ENCODE measurements around the gene CSNK1A1.
A peak's percentile ranks its signal among the peaks of the same experiment; 100 is the strongest.

CSNK1A1 gene

GRCh38 chr5:149552553-149553160 lies 1.4 kb upstream of the CSNK1A1 start:
- Histone ChIP-seq H2BK5ac (ENCODE audit: low read length) (no peak overlapping the region), H3K36me3 (replicated peaks in 1 of 2; ENCODE audit: control insufficient read depth in 2 of 2, insufficient read depth in 2 of 2, low read length in 2 of 2) (peaks cover 0 to 26% of the 10 kb centered on the region in 2 donors), H3K4me2 (ENCODE audit: insufficient read depth, low read length, poor library complexity, severe bottlenecking) (no peak overlapping the region), H3K9ac (ENCODE audit: low read depth, low read length, poor library complexity) (no peak overlapping the region), H2BK15ac (ENCODE audit: low read length) (no peak overlapping the region), H3K4me1 (ENCODE audit: control insufficient read depth in 2 of 2, insufficient read depth in 1 of 2, low read depth in 1 of 2, low read length in 2 of 2) (no peaks in the 10 kb centered on the region), H4K8ac (ENCODE audit: low read depth, low read length) (no peak overlapping the region), H3K4ac (ENCODE audit: low read length) (no peak overlapping the region), H2BK120ac (ENCODE audit: low read depth, low read length) (no peak overlapping the region), H3K23ac (ENCODE audit: low read depth, low read length, poor library complexity) (no peak overlapping the region), H2BK12ac (ENCODE audit: low read length) (no peak overlapping the region), H2AK5ac (ENCODE audit: low read depth, low read length) (no peak overlapping the region), H3K9me3 (replicated peaks in 1 of 2; ENCODE audit: control insufficient read depth in 2 of 2, insufficient read depth in 1 of 2, low read depth in 1 of 2, low read length in 2 of 2) (no peaks in the 10 kb centered on the region), H4K91ac (ENCODE audit: low read depth, low read length, poor library complexity) (no peak overlapping the region), H3K14ac (ENCODE audit: low read length) (no peak overlapping the region), H3K27me3 (ENCODE audit: control insufficient read depth in 3 of 3, insufficient read depth in 3 of 3, low read depth in 1 of 3, low read length in 3 of 3) (no peaks in the 10 kb centered on the region), H3K79me1 (ENCODE audit: low read depth, low read length) (peaks cover 3% of the 10 kb centered on the region), H3K4me3 (ENCODE audit: low read length in 2 of 2) (no peak overlapping the region), H3K18ac (ENCODE audit: low read length) (no peak overlapping the region), H3K27ac (replicated peaks; ENCODE audit: low read length) (no peak overlapping the region), H2AFZ (ENCODE audit: low read length) (no peak overlapping the region)
- DNase-seq (ENCODE audit: low spot score) = no peak
- WGBS, 2 donors (ENCODE audit: extremely low coverage in 2 of 2, insufficient read length in 2 of 2, insufficient replicate concordance in 1 of 2) = no CpG with 5 or more reads among the region's 18 CpGs

GRCh38 chr5:149552038-149552494 lies 827 bp upstream of the CSNK1A1 start:
- Histone ChIP-seq H3K27ac (replicated peaks; ENCODE audit: low read length) (peak overlapping the region; percentile 92), H2BK5ac (ENCODE audit: low read length) (no peak overlapping the region), H3K14ac (ENCODE audit: low read length) (no peak overlapping the region), H4K91ac (ENCODE audit: low read depth, low read length, poor library complexity) (no peak overlapping the region), H2AFZ (ENCODE audit: low read length) (peak overlapping the region; percentile 99), H3K9ac (ENCODE audit: low read depth, low read length, poor library complexity) (no peak overlapping the region), H3K4me2 (ENCODE audit: insufficient read depth, low read length, poor library complexity, severe bottlenecking) (peak overlapping the region; percentile 34), H3K27me3 (ENCODE audit: control insufficient read depth in 3 of 3, insufficient read depth in 3 of 3, low read depth in 1 of 3, low read length in 3 of 3) (no peaks in the 10 kb centered on the region), H2AK5ac (ENCODE audit: low read depth, low read length) (no peak overlapping the region), H3K23ac (ENCODE audit: low read depth, low read length, poor library complexity) (no peak overlapping the region), H2BK120ac (ENCODE audit: low read depth, low read length) (no peak overlapping the region), H2BK15ac (ENCODE audit: low read length) (no peak overlapping the region), H3K4ac (ENCODE audit: low read length) (no peak overlapping the region), H3K4me1 (ENCODE audit: control insufficient read depth in 2 of 2, insufficient read depth in 1 of 2, low read depth in 1 of 2, low read length in 2 of 2) (no peaks in the 10 kb centered on the region), H2BK12ac (ENCODE audit: low read length) (no peak overlapping the region), H3K4me3 (ENCODE audit: low read length in 2 of 2) (peak overlapping the region; percentile 78 to 80), H3K18ac (ENCODE audit: low read length) (no peak overlapping the region), H4K8ac (ENCODE audit: low read depth, low read length) (no peak overlapping the region), H3K36me3 (replicated peaks in 1 of 2; ENCODE audit: control insufficient read depth in 2 of 2, insufficient read depth in 2 of 2, low read length in 2 of 2) (peaks cover 0 to 32% of the 10 kb centered on the region in 2 donors), H3K79me1 (ENCODE audit: low read depth, low read length) (peaks cover 3% of the 10 kb centered on the region), H3K9me3 (replicated peaks in 1 of 2; ENCODE audit: control insufficient read depth in 2 of 2, insufficient read depth in 1 of 2, low read depth in 1 of 2, low read length in 2 of 2) (no peaks in the 10 kb centered on the region)
- WGBS, 2 donors (ENCODE audit: extremely low coverage in 2 of 2, insufficient read length in 2 of 2, insufficient replicate concordance in 1 of 2) = no CpG with 5 or more reads among the region's 6 CpGs
- DNase-seq (ENCODE audit: low spot score) = no peak

GRCh38 chr5:149550594-149551226 lies 529 bp downstream of the CSNK1A1 start:
- no peak for DNase-seq (ENCODE audit: low spot score)
- peak overlapping the region; percentile 25 for H2BK120ac ChIP-seq (ENCODE audit: low read depth, low read length)
- H3K4ac ChIP-seq (ENCODE audit: low read length) = peak overlapping the region; percentile 85
- no peaks in the 10 kb centered on the region for H3K27me3 ChIP-seq (ENCODE audit: control insufficient read depth in 3 of 3, insufficient read depth in 3 of 3, low read depth in 1 of 3, low read length in 3 of 3)
- peak overlapping the region; percentile 98 for H2BK5ac ChIP-seq (ENCODE audit: low read length)
- H4K91ac ChIP-seq (ENCODE audit: low read depth, low read length, poor library complexity) = no peak overlapping the region
- H3K14ac ChIP-seq (ENCODE audit: low read length) = peak overlapping the region; percentile 99
- H4K8ac ChIP-seq (ENCODE audit: low read depth, low read length) = peak overlapping the region; percentile 96
- H2BK15ac ChIP-seq (ENCODE audit: low read length) = peak overlapping the region; percentile 96
- H2AFZ ChIP-seq (ENCODE audit: low read length) = peak overlapping the region; percentile 99
- H3K9me3 ChIP-seq (replicated peaks in 1 of 2; ENCODE audit: control insufficient read depth in 2 of 2, insufficient read depth in 1 of 2, low read depth in 1 of 2, low read length in 2 of 2) = no peaks in the 10 kb centered on the region
- H3K27ac ChIP-seq (replicated peaks; ENCODE audit: low read length) = peak overlapping the region; percentile 90
- WGBS, 2 donors (ENCODE audit: extremely low coverage in 2 of 2, insufficient read length in 2 of 2, insufficient replicate concordance in 1 of 2) = no CpG with 5 or more reads among the region's 40 CpGs
- H2AK5ac ChIP-seq (ENCODE audit: low read depth, low read length) = peak overlapping the region; percentile 91
- peak overlapping the region; percentile 98 for H3K18ac ChIP-seq (ENCODE audit: low read length)
- peak overlapping the region; percentile 99 for H3K9ac ChIP-seq (ENCODE audit: low read depth, low read length, poor library complexity)
- H3K4me2 ChIP-seq (ENCODE audit: insufficient read depth, low read length, poor library complexity, severe bottlenecking) = peak overlapping the region; percentile 75
- no peaks in the 10 kb centered on the region for H3K4me1 ChIP-seq (ENCODE audit: control insufficient read depth in 2 of 2, insufficient read depth in 1 of 2, low read depth in 1 of 2, low read length in 2 of 2)
- H3K36me3 ChIP-seq (replicated peaks in 1 of 2; ENCODE audit: control insufficient read depth in 2 of 2, insufficient read depth in 2 of 2, low read length in 2 of 2) = peaks cover under 1 to 46% of the 10 kb centered on the region in 2 donors
- no peak overlapping the region for H2BK12ac ChIP-seq (ENCODE audit: low read length)
- peak overlapping the region; percentile 91 for H3K23ac ChIP-seq (ENCODE audit: low read depth, low read length, poor library complexity)
- H3K4me3 ChIP-seq (ENCODE audit: low read length in 2 of 2) = peak overlapping the region; percentile 80 to 93
- peaks cover 3% of the 10 kb centered on the region for H3K79me1 ChIP-seq (ENCODE audit: low read depth, low read length)

- H3K4me2 ChIP-seq (ENCODE audit: insufficient read depth, low read length, poor library complexity, severe bottlenecking) = peak overlapping the region; percentile 75
- peak overlapping the region; percentile 82 for H3K27ac ChIP-seq (replicated peaks; ENCODE audit: low read length)
- no peak overlapping the region for H3K4ac ChIP-seq (ENCODE audit: low read length)
- H2BK5ac ChIP-seq (ENCODE audit: low read length) = no peak overlapping the region
- DNase-seq (ENCODE audit: low spot score) = no peak
- no peak overlapping the region for H3K23ac ChIP-seq (ENCODE audit: low read depth, low read length, poor library complexity)
- no peaks in the 10 kb centered on the region for H3K27me3 ChIP-seq (ENCODE audit: control insufficient read depth in 3 of 3, insufficient read depth in 3 of 3, low read depth in 1 of 3, low read length in 3 of 3)
- no peak overlapping the region for H2BK120ac ChIP-seq (ENCODE audit: low read depth, low read length)
- peaks cover 5 to 51% of the 10 kb centered on the region in 2 donors for H3K36me3 ChIP-seq (replicated peaks in 1 of 2; ENCODE audit: control insufficient read depth in 2 of 2, insufficient read depth in 2 of 2, low read length in 2 of 2)
- no peak overlapping the region for H3K9ac ChIP-seq (ENCODE audit: low read depth, low read length, poor library complexity)
- H3K9me3 ChIP-seq (replicated peaks in 1 of 2; ENCODE audit: control insufficient read depth in 2 of 2, insufficient read depth in 1 of 2, low read depth in 1 of 2, low read length in 2 of 2) = no peaks in the 10 kb centered on the region
- peak overlapping the region; percentile 80 to 93 for H3K4me3 ChIP-seq (ENCODE audit: low read length in 2 of 2)
- no peak overlapping the region for H4K91ac ChIP-seq (ENCODE audit: low read depth, low read length, poor library complexity)
- H4K8ac ChIP-seq (ENCODE audit: low read depth, low read length) = no peak overlapping the region
- peaks cover 3% of the 10 kb centered on the region for H3K79me1 ChIP-seq (ENCODE audit: low read depth, low read length)
- no peak overlapping the region for H2AK5ac ChIP-seq (ENCODE audit: low read depth, low read length)
- no peak overlapping the region for H3K14ac ChIP-seq (ENCODE audit: low read length)
- no peak overlapping the region for H2BK15ac ChIP-seq (ENCODE audit: low read length)
- H3K4me1 ChIP-seq (ENCODE audit: control insufficient read depth in 2 of 2, insufficient read depth in 1 of 2, low read depth in 1 of 2, low read length in 2 of 2) = peaks cover 0 to 4% of the 10 kb centered on the region in 2 donors
- H3K18ac ChIP-seq (ENCODE audit: low read length) = no peak overlapping the region
- no peak overlapping the region for H2BK12ac ChIP-seq (ENCODE audit: low read length)
- no peak overlapping the region for H2AFZ ChIP-seq (ENCODE audit: low read length)
- no CpG with 5 or more reads among the region's 12 CpGs for WGBS, 2 donors (ENCODE audit: extremely low coverage in 2 of 2, insufficient read length in 2 of 2, insufficient replicate concordance in 1 of 2)
These were observed 1.0 kb downstream of the CSNK1A1 start for GRCh38 chr5:149550268-149550583.

All from neuronal stem cell (in vitro differentiated cells).